ENCODE data around the gene SLC44A3. TPM values are rescaled to one million over a fixed set of nuclear protein-coding genes. Genes with fewer than 3 reads are reported as not detected.

SLC44A3 gene
- total and polyA plus RNA-seq, 2 of the 13 experiments (the other 11 are each of a cell fraction or from before 2014, with no cell fraction given) = 6.8 to 14.1 TPM

DNA sequence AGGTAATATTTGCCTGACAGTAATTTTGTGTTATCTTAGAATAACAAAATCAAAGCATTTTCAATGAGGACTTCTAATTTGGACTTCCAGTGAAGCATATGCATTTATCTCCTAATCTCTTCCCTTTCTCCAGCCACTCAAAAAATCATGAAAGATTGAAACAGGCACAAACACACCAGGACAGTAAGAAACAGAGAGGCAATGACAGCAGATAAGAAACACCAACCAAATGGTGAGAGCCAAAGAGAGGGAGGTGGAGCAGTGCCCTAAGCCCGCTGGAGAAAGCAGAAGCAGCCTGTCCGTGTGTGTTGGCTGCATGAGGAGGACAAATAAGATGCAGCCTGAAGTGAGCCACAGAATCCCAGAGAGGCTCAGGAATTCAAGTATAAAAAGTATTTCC lies 39.0 kb downstream of the SLC44A3 start (continued):
- TF ChIP-seq, protein P1, sequence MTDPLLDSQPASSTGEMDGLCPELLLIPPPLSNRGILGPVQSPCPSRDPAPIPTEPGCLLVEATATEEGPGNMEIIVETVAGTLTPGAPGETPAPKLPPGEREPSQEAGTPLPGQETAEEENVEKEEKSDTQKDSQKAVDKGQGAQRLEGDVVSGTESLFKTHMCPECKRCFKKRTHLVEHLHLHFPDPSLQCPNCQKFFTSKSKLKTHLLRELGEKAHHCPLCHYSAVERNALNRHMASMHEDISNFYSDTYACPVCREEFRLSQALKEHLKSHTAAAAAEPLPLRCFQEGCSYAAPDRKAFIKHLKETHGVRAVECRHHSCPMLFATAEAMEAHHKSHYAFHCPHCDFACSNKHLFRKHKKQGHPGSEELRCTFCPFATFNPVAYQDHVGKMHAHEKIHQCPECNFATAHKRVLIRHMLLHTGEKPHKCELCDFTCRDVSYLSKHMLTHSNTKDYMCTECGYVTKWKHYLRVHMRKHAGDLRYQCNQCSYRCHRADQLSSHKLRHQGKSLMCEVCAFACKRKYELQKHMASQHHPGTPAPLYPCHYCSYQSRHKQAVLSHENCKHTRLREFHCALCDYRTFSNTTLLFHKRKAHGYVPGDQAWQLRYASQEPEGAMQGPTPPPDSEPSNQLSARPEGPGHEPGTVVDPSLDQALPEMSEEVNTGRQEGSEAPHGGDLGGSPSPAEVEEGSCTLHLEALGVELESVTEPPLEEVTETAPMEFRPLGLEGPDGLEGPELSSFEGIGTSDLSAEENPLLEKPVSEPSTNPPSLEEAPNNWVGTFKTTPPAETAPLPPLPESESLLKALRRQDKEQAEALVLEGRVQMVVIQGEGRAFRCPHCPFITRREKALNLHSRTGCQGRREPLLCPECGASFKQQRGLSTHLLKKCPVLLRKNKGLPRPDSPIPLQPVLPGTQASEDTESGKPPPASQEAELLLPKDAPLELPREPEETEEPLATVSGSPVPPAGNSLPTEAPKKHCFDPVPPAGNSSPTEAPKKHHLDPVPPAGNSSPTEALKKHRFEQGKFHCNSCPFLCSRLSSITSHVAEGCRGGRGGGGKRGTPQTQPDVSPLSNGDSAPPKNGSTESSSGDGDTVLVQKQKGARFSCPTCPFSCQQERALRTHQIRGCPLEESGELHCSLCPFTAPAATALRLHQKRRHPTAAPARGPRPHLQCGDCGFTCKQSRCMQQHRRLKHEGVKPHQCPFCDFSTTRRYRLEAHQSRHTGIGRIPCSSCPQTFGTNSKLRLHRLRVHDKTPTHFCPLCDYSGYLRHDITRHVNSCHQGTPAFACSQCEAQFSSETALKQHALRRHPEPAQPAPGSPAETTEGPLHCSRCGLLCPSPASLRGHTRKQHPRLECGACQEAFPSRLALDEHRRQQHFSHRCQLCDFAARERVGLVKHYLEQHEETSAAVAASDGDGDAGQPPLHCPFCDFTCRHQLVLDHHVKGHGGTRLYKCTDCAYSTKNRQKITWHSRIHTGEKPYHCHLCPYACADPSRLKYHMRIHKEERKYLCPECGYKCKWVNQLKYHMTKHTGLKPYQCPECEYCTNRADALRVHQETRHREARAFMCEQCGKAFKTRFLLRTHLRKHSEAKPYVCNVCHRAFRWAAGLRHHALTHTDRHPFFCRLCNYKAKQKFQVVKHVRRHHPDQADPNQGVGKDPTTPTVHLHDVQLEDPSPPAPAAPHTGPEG (CRISPR knock-in tag; IDR thresholded peaks at IDR 0.05) = no peak
- TF ChIP-seq CCDC6 (CRISPR knock-in tag; IDR thresholded peaks at IDR 0.05) = no peak
- no peak for TF ChIP-seq ZNF564 (CRISPR knock-in tag; IDR thresholded peaks at IDR 0.05)
- no peak for TF ChIP-seq ZNF816 (CRISPR knock-in tag; IDR thresholded peaks at IDR 0.05; ENCODE audit: borderline replicate concordance)
- TF ChIP-seq RXRB (CRISPR knock-in tag; IDR thresholded peaks at IDR 0.05; ENCODE audit: borderline replicate concordance) = no peak
- TF ChIP-seq, protein P2, sequence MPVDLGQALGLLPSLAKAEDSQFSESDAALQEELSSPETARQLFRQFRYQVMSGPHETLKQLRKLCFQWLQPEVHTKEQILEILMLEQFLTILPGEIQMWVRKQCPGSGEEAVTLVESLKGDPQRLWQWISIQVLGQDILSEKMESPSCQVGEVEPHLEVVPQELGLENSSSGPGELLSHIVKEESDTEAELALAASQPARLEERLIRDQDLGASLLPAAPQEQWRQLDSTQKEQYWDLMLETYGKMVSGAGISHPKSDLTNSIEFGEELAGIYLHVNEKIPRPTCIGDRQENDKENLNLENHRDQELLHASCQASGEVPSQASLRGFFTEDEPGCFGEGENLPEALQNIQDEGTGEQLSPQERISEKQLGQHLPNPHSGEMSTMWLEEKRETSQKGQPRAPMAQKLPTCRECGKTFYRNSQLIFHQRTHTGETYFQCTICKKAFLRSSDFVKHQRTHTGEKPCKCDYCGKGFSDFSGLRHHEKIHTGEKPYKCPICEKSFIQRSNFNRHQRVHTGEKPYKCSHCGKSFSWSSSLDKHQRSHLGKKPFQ (CRISPR knock-in tag; IDR thresholded peaks at IDR 0.05; ENCODE audit: insufficient replicate concordance) = no peak
- TF ChIP-seq, protein P3, sequence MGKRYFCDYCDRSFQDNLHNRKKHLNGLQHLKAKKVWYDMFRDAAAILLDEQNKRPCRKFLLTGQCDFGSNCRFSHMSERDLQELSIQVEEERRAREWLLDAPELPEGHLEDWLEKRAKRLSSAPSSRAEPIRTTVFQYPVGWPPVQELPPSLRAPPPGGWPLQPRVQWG (CRISPR knock-in tag; IDR thresholded peaks at IDR 0.05; ENCODE audit: borderline replicate concordance, low read depth) = no peak
- TF ChIP-seq KDM6A (CRISPR knock-in tag; IDR thresholded peaks at IDR 0.05; ENCODE audit: low read depth) = no peak
- TF ChIP-seq ZIK1 (CRISPR knock-in tag; IDR thresholded peaks at IDR 0.05; ENCODE audit: borderline replicate concordance, low read depth) = no peak
- TF ChIP-seq ATAD3A (CRISPR knock-in tag; IDR thresholded peaks at IDR 0.05) = no peak
- TF ChIP-seq, protein P4, sequence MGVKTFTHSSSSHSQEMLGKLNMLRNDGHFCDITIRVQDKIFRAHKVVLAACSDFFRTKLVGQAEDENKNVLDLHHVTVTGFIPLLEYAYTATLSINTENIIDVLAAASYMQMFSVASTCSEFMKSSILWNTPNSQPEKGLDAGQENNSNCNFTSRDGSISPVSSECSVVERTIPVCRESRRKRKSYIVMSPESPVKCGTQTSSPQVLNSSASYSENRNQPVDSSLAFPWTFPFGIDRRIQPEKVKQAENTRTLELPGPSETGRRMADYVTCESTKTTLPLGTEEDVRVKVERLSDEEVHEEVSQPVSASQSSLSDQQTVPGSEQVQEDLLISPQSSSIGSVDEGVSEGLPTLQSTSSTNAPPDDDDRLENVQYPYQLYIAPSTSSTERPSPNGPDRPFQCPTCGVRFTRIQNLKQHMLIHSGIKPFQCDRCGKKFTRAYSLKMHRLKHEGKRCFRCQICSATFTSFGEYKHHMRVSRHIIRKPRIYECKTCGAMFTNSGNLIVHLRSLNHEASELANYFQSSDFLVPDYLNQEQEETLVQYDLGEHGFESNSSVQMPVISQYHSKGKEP (CRISPR knock-in tag; IDR thresholded peaks at IDR 0.05) = no peak

Measured in HepG2 (cell line).